HFFc6 (cell line): ENCODE measurements around the gene RILP. TPM values are rescaled to one million over a fixed set of nuclear protein-coding genes. Genes with fewer than 3 reads are reported as not detected.

ENCODE experiments used
- DNase-seq: peaks from one replicate; pipeline ENCODE4 v3.0.0-alpha.2; 2018
- H3K27ac Mint-ChIP-seq: 2 replicates; pipeline ENCODE4 v1.8.0; 2020; ENCODE audit warnings: mild to moderate bottlenecking, mixed read lengths
- H3K27me3 Mint-ChIP-seq: 2 replicates; pipeline ENCODE4 v1.8.0; 2021; ENCODE audit warnings: mild to moderate bottlenecking, moderate library complexity, mixed read lengths; ENCODE audit not compliant: insufficient read depth
- H3K36me3 Mint-ChIP-seq: 2 replicates; pipeline ENCODE4 v1.8.0; 2021; ENCODE audit warnings: low read depth, mixed read lengths
- H3K4me1 Mint-ChIP-seq: 2 replicates; pipeline ENCODE4 v1.8.0; 2020; ENCODE audit warnings: low read depth, mixed read lengths
- H3K4me3 Mint-ChIP-seq: 2 replicates; pipeline ENCODE4 v1.8.0; 2020; ENCODE audit warnings: mild to moderate bottlenecking, moderate library complexity, mixed read lengths
- H3K9me3 Mint-ChIP-seq: 2 replicates; pipeline ENCODE4 v1.8.0; 2020; ENCODE audit warnings: mild to moderate bottlenecking, mixed read lengths
- CTCF ChIP-seq: fragments of 200-600 bp; sonication (generic); IDR thresholded peaks from 2 replicates; pipeline ENCODE4 v1.5.0; 2021; ENCODE audit warnings: antibody characterized with exemption, mild to moderate bottlenecking
- total RNA-seq, 6 experiments: library from RNA; stranded (reverse); fragmentation: NEBNext Ultra II Directional; extraction: Animal tissue kit (Norgen Biotek cat#: 25700); gene quantifications; 2 replicates in 1 of 6; 3 replicates in 5 of 6; pipeline ENCODE4 v1.2.3, GENCODE V29; 2021

RILP gene
- total RNA-seq, 6 experiments from 2014 or later = 4.6 to 6.5 (median 5.0) TPM

DNA sequence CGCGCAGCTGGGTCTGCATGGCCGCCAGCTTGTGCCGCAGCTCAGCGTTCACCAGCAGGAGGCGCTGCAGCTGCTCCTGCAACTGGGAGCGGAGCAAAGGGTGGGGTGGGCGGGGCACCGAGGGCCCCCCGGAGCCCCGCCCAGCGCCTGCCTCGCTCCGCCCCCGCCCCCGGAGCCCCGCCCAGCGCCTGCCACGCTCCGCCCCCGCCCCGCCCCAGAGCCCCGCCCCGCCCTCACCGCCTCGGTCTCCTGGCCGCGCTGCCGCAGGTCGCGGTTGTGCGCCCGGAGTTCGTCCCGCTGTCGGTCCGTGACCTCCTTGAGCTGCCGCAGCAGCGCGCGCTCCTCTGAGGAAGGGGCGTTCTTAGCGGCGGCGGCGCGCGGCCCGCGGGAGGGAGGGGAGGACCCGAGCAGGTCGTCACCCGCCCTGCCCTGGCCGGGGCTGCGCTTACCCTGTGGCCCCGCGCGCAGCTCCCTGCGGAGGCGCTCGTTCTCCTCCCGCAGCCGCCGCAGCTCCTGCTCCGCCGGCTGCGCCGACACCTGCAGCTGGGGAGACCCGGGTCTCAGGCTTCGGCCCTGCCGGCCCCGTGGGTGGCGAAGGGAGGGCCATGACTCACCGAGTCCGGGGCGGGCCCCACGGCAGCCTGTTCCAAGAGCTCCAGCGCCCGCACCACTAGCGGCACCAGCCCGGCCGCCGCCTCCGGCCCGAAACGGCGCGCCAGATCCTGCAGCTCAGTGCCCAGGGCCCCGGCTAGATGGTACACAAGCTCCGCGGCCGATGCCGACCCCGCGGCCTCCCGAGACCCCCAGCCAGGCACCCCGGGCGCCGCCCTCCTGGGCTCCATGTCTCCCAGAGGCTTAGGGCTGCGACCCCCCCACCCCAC lies 463 bp downstream of the RILP start:
- peaks cover 19% of the 10 kb centered on the region for H3K36me3 Mint-ChIP-seq
- H3K4me3 Mint-ChIP-seq = peak overlapping the region; percentile 80; the same call in 1 of the 2 replicates
- H3K27ac Mint-ChIP-seq = no peak overlapping the region
- peak; percentile 92 for DNase-seq
- peak; percentile 88 for TF ChIP-seq CTCF
- H3K4me1 Mint-ChIP-seq = peaks cover 18% of the 10 kb centered on the region
- H3K27me3 Mint-ChIP-seq = no peaks in the 10 kb centered on the region
- H3K9me3 Mint-ChIP-seq = no peaks in the 10 kb centered on the region

DNA sequence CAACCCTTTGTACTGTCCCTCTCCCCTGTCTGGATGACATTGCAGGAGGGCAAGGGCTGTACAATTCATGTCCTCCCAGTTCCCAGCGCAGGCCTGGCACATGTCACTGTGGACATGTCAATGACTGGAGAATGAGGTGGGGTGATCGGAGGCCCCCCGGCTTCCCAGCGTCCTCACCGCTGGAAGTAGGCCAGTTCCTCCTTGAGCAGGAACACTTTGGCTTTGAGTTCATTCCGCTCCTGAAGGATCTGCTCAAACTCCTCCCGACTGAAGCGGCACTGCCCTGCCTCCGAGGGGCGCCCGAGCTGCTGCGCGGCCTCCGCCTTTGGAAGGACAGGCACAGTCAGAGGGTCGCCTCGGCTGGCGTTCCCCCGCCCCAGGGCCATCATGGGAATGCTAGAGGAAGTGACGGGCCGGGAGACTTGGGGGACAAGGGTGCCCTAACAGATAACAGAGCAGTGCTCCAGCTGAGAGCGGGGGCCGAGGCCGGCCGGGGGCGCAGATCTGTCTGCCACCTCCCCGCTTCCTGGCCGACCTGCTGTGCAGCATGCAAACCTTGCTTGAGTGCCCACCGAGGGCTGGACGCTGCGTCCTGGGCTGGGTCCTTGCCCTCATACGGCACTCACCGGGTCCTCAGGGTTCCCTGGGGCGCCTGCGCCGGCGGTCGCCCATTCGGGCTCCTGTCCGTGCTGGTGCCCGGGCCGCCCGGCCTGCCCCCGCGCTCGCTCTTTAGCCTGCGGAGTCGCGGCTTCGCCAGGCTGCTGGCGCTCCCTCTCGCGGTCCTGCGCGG lies 1.3 kb downstream of the RILP start:
- H3K4me3 Mint-ChIP-seq = peak overlapping the region; percentile 78
- no peak for DNase-seq
- TF ChIP-seq CTCF = no peak; the same call in 1 of the 2 replicates
- no peaks in the 10 kb centered on the region for H3K27me3 Mint-ChIP-seq
- peaks cover 12% of the 10 kb centered on the region for H3K36me3 Mint-ChIP-seq
- H3K4me1 Mint-ChIP-seq = peaks cover 22% of the 10 kb centered on the region
- peak overlapping the region; percentile 42; the same call in 1 of the 2 replicates for H3K27ac Mint-ChIP-seq
- H3K9me3 Mint-ChIP-seq = no peaks in the 10 kb centered on the region

GRCh38 chr17:1647802-1648171 lies 1.9 kb downstream of the RILP start:
- DNase-seq = no peak
- Mint-ChIP-seq H3K27me3 (no peaks in the 10 kb centered on the region), H3K4me1 (peaks cover 22% of the 10 kb centered on the region), H3K27ac (no peak overlapping the region), H3K9me3 (no peaks in the 10 kb centered on the region), H3K4me3 (0 out of 2 replicates have a peak overlapping the region, but pooled peaks have one; percentile 78), H3K36me3 (peaks cover 6% of the 10 kb centered on the region; the same call in 1 of the 2 replicates)
- TF ChIP-seq CTCF = no peak

DNA sequence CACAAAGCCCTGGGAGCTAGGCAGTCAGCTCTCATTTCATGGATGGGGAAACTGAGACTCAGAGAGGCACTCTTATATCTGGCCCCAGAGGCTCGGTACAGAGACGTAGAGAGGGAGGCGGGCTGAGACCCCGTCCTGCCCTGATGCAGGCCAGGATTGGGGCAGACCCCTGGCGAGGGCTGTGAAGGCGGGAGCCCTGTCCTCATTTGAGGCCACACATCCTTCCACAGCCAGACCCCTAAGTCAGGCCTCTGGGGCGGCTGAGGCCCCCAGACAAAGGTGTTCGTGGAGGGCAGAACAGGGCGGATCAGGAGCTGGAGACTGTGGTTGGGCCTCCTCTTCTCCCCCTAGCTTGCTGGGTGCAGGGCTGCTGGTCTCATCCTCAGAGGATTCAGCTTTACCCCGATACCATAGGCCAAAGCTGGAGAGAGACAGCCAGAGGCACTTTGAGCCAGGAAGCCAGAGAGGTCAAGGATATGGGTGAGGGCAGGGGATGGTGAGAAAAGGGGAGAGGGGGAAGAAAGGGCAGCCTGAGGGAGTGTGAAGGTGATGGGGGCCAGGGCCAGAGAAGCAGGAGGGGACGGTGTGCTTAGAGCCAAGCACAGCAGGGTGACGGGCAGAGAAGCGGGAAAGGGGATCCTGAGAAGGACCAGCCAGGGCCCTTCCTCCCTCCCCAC lies 3.3 kb downstream of the RILP start:
- no peak overlapping the region for H3K4me3 Mint-ChIP-seq
- no peak overlapping the region for H3K27ac Mint-ChIP-seq
- DNase-seq = no peak
- 0 out of 2 replicates have a peak, but pooled peaks cover 2% of the 10 kb centered on the region for H3K36me3 Mint-ChIP-seq
- H3K27me3 Mint-ChIP-seq = peaks cover 2% of the 10 kb centered on the region; the same call in 1 of the 2 replicates
- no peaks in the 10 kb centered on the region for H3K9me3 Mint-ChIP-seq
- peaks cover 22% of the 10 kb centered on the region for H3K4me1 Mint-ChIP-seq
- TF ChIP-seq CTCF = no peak
